NB4 (cell line): Measurements from ENCODE around the gene CCDC149.

Experiments
- POLR2A ChIP-seq: IDR thresholded peaks from 2 replicates; pipeline ENCODE4 v1.6.1; 2011; ENCODE audit warnings: mild to moderate bottlenecking; ENCODE audit not compliant: insufficient read length; ENCODE audit errors: extremely low read depth
- TF ChIP-seq, protein P1 (sequence below): IDR thresholded peaks from one replicate; pipeline ENCODE4 v1.5.1; 2012; ENCODE audit warnings: low read depth, low read length

DNA sequence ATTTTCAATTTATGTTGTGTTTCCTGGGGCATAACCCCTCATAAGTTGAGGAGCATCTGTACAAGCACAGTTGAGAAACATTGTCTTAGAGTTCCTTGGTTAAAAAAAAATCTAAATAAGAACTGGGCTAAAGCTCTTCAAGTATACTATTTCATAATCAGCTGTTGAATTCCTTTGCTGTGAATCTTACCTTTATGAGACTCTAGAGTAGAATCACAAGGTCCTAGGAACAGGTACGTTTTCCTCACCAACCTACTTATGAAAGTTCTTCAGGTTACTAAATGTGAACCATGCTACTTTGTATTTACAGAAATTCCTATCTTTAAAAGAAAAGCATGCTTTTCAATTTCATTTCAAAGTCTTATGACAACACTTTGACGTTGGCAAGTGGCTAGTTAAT is 138.4 kb downstream of the CCDC149 start:
- TF ChIP-seq, protein P1, sequence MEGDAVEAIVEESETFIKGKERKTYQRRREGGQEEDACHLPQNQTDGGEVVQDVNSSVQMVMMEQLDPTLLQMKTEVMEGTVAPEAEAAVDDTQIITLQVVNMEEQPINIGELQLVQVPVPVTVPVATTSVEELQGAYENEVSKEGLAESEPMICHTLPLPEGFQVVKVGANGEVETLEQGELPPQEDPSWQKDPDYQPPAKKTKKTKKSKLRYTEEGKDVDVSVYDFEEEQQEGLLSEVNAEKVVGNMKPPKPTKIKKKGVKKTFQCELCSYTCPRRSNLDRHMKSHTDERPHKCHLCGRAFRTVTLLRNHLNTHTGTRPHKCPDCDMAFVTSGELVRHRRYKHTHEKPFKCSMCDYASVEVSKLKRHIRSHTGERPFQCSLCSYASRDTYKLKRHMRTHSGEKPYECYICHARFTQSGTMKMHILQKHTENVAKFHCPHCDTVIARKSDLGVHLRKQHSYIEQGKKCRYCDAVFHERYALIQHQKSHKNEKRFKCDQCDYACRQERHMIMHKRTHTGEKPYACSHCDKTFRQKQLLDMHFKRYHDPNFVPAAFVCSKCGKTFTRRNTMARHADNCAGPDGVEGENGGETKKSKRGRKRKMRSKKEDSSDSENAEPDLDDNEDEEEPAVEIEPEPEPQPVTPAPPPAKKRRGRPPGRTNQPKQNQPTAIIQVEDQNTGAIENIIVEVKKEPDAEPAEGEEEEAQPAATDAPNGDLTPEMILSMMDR = no peak
- no peak for TF ChIP-seq POLR2A
